HepG2 (cell line): ENCODE data around the gene LOC128125822.

ENCODE experiments used
- AKNA ChIP-seq: sonication (generic); formaldehyde crosslinking; IDR thresholded peaks from 2 replicates; pipeline ENCODE4 v1.4.0; 2020; ENCODE audit warnings: missing genetic modification reagents, borderline replicate concordance
- ATF2 ChIP-seq: sonication (generic); formaldehyde crosslinking; IDR thresholded peaks from 2 replicates; pipeline ENCODE4 v1.4.0; 2020; ENCODE audit warnings: missing genetic modification reagents
- CREB1 ChIP-seq, 2 experiments: fragments of 450-650 bp in 1 of 2; IDR thresholded peaks; 2 replicates each; pipeline ENCODE4 v1.6.1; 2016 to 2017; ENCODE audit warnings: control low read depth in 1 of 2, mild to moderate bottlenecking in 1 of 2, missing compliant biosample characterization in 1 of 2, missing genetic modification characterization in 1 of 2
- MEF2D ChIP-seq: sonication (generic); formaldehyde crosslinking; IDR thresholded peaks from 2 replicates; pipeline ENCODE4 v1.5.1; 2020; ENCODE audit warnings: mild to moderate bottlenecking, missing genetic modification reagents
- MNT ChIP-seq: fragments of 450-650 bp; IDR thresholded peaks from 2 replicates; pipeline ENCODE4 v1.6.1; 2016
- MXD4 ChIP-seq: IDR thresholded peaks from 2 replicates; pipeline ENCODE4 v1.6.1; 2016; ENCODE audit warnings: mild to moderate bottlenecking, missing biosample characterization, missing genetic modification reagents
- NFIC ChIP-seq: IDR thresholded peaks from 2 replicates; pipeline ENCODE4 v1.6.1; 2012; ENCODE audit warnings: mild to moderate bottlenecking, low read length, inconsistent platforms
- RBAK ChIP-seq: sonication (generic); formaldehyde crosslinking; IDR thresholded peaks from 2 replicates; pipeline ENCODE4 v1.5.1; 2020; ENCODE audit warnings: mild to moderate bottlenecking, missing genetic modification reagents
- REPIN1 ChIP-seq: sonication (generic); formaldehyde crosslinking; IDR thresholded peaks from 2 replicates; pipeline ENCODE4 v1.8.0; 2022; ENCODE audit warnings: missing genetic modification reagents, low read depth, mild to moderate bottlenecking, borderline replicate concordance
- SAP130 ChIP-seq: IDR thresholded peaks from 2 replicates; pipeline ENCODE4 v1.6.1; 2016; ENCODE audit warnings: low read depth
- SSRP1 ChIP-seq: IDR thresholded peaks from 2 replicates; pipeline ENCODE4 v1.6.1; 2016; ENCODE audit warnings: control low read depth
- TFAP4 ChIP-seq: sonication (generic); IDR thresholded peaks from 2 replicates; pipeline ENCODE4 v1.6.1; 2016; ENCODE audit warnings: low read depth, borderline replicate concordance
- ZNF18 ChIP-seq: sonication (generic); formaldehyde crosslinking; IDR thresholded peaks from 2 replicates; pipeline ENCODE4 v1.8.0; 2022; ENCODE audit warnings: mild to moderate bottlenecking, missing genetic modification reagents; ENCODE audit not compliant: insufficient replicate concordance
- ZNF615 ChIP-seq: sonication (generic); formaldehyde crosslinking; IDR thresholded peaks from 2 replicates; pipeline ENCODE4 v1.5.0; 2020; ENCODE audit warnings: mild to moderate bottlenecking, missing genetic modification reagents, borderline replicate concordance
- ZNF800 ChIP-seq: sonication (generic); formaldehyde crosslinking; IDR thresholded peaks from 2 replicates; pipeline ENCODE4 v1.4.0; 2020; ENCODE audit warnings: missing genetic modification reagents

Gene LOC128125822

GRCh38 chr6:63571361-63572043 lies 778 bp upstream of the LOC128125822 start (continued):
- TF ChIP-seq ZNF18 (CRISPR knock-in tag) (no peak), ATF2 (peak; percentile 15; the same call in 1 of the 2 replicates), SAP130 (CRISPR knock-in tag) (peak; percentile 5), SSRP1 (CRISPR knock-in tag) (peak; percentile 15; the same call in 1 of the 2 replicates), MEF2D (0 out of 2 replicates have a peak, but pooled peaks have one; percentile 39), ZNF800 (no peak), RBAK (no peak), MNT (no peak), REPIN1 (CRISPR knock-in tag) (peak; percentile 9; the same call in 1 of the 2 replicates), AKNA (CRISPR knock-in tag) (0 out of 2 replicates have a peak, but pooled peaks have one; percentile 54), NFIC (peak; percentile 64), TFAP4 (peak; percentile 3; the same call in 1 of the 2 replicates), CREB1 (IDR thresholded peaks at IDR 0.05) (no peak; the same call in 1 of the 2 replicates), CREB1 (CRISPR knock-in tag; IDR thresholded peaks at IDR 0.05) (peak; percentile 88; the same call in 1 of the 2 replicates), MXD4 (0 out of 2 replicates have a peak, but pooled peaks have one; percentile 17), ZNF615 (CRISPR knock-in tag) (0 out of 2 replicates have a peak, but pooled peaks have one; percentile 53)
